Right atrium auricular region (tissue), 2 donors: Measurements from ENCODE around the gene TRMU. TPM values are rescaled to one million over a fixed set of nuclear protein-coding genes. Genes with fewer than 3 reads are reported as not detected.

Source experiments
- DNase-seq: peaks from one replicate; pipeline ENCODE4 v3.0.0-alpha.2; 2019; ENCODE audit warnings: low spot score
- H3K27ac ChIP-seq, 2 donors: fragments of 200-600 bp; sonication (generic); 1 replicate in 1 of 2; 2 replicates in 1 of 2; pipeline ENCODE4 v1.5.1; 2016 to 2019
- H3K27me3 ChIP-seq, 2 donors: fragments of 200-600 bp; sonication (generic); one replicate each; pipeline versions ENCODE4 v1.5.1 to v1.6.0; 2017 to 2019
- H3K36me3 ChIP-seq: fragments of 200-600 bp; sonication (generic); one replicate; pipeline ENCODE4 v1.5.1; 2016
- H3K4me1 ChIP-seq, 2 donors: fragments of 200-600 bp; sonication (generic); one replicate each; pipeline versions ENCODE4 v1.5.1 to v1.6.0; 2017 to 2019
- H3K4me3 ChIP-seq, 2 donors: fragments of 200-600 bp; sonication (generic); 1 replicate in 1 of 2; 2 replicates in 1 of 2; pipeline ENCODE4 v1.5.1; 2017 to 2019; ENCODE audit warnings: mild to moderate bottlenecking in 1 of 2, moderate library complexity in 1 of 2
- H3K9me3 ChIP-seq, 2 donors: fragments of 200-600 bp; sonication (generic); one replicate each; pipeline ENCODE4 v1.5.1; 2019
- CTCF ChIP-seq, 2 donors: fragments of 200-600 bp; sonication (generic); IDR thresholded peaks; one replicate each; pipeline ENCODE4 v1.5.1; 2019; ENCODE audit warnings: antibody characterized with exemption in 2 of 2
- total RNA-seq, 2 donors: library from RNA; depleted of rRNA; stranded (reverse); fragments of >200 nt; gene quantifications; one replicate each; pipeline ENCODE4 v1.1.0, GENCODE V29; 2016

TRMU gene
- total RNA-seq, 2 donors from 2014 or later, result 22.2 to 22.4 TPM

GRCh38 chr22:46288846-46289243 is 46.7 kb upstream of the TRMU start:
- Histone ChIP-seq H3K27ac (peak overlapping the region; percentile 77 to 84), H3K4me1 (peaks cover 0 to 36% of the 10 kb centered on the region in 2 donors), H3K36me3 (peaks cover 61% of the 10 kb centered on the region), H3K4me3 (no peak overlapping the region), H3K9me3 (no peaks in the 10 kb centered on the region), H3K27me3 (no peaks in the 10 kb centered on the region)
- TF ChIP-seq CTCF (IDR thresholded peaks at IDR 0.05), result no peak
- no peak for DNase-seq

GRCh38 chr22:46289244-46289891 is 46.1 kb upstream of the TRMU start:
- H3K4me3 ChIP-seq, result no peak overlapping the region
- H3K9me3 ChIP-seq, result no peaks in the 10 kb centered on the region
- TF ChIP-seq CTCF (IDR thresholded peaks at IDR 0.05), result no peak
- peak overlapping the region; percentile 77 to 84 for H3K27ac ChIP-seq
- DNase-seq, result no peak
- H3K4me1 ChIP-seq, result peaks cover 0 to 36% of the 10 kb centered on the region in 2 donors
- peaks cover 56% of the 10 kb centered on the region for H3K36me3 ChIP-seq
- H3K27me3 ChIP-seq, result no peaks in the 10 kb centered on the region

- H3K27ac ChIP-seq, result peak overlapping the region; percentile 77 to 84
- H3K36me3 ChIP-seq, result peaks cover 48% of the 10 kb centered on the region
- TF ChIP-seq CTCF (IDR thresholded peaks at IDR 0.05), result no peak
- no peak for DNase-seq
- no peaks in the 10 kb centered on the region for H3K27me3 ChIP-seq
- no peak overlapping the region for H3K4me3 ChIP-seq
- H3K9me3 ChIP-seq, result no peaks in the 10 kb centered on the region
- H3K4me1 ChIP-seq, result peaks cover 0 to 36% of the 10 kb centered on the region in 2 donors
Measured at GRCh38 chr22:46290121-46290842, 45.2 kb upstream of the TRMU start.

GRCh38 chr22:46290843-46291785 is 44.4 kb upstream of the TRMU start:
- Histone ChIP-seq H3K36me3 (peaks cover 40% of the 10 kb centered on the region), H3K4me3 (no peak overlapping the region)
- no peak for TF ChIP-seq CTCF (IDR thresholded peaks at IDR 0.05)

GRCh38 chr22:46292173-46292572 is 43.3 kb upstream of the TRMU start:
- no peaks in the 10 kb centered on the region for H3K9me3 ChIP-seq
- no peak overlapping the region for H3K4me3 ChIP-seq
- TF ChIP-seq CTCF (IDR thresholded peaks at IDR 0.05), result no peak
- peaks cover 0 to 50% of the 10 kb centered on the region in 2 donors for H3K4me1 ChIP-seq
- DNase-seq, result no peak
- H3K27me3 ChIP-seq, result no peaks in the 10 kb centered on the region
- H3K36me3 ChIP-seq, result peaks cover 30% of the 10 kb centered on the region
- peak overlapping the region in 1 of 2 donors; percentile 84 for H3K27ac ChIP-seq

More at GRCh38 chr22:46290843-46291785, 44.4 kb upstream of the TRMU start:
- Histone ChIP-seq H3K27ac (peak overlapping the region; percentile 77 to 84), H3K9me3 (no peaks in the 10 kb centered on the region), H3K27me3 (no peaks in the 10 kb centered on the region), H3K4me1 (peaks cover 0 to 42% of the 10 kb centered on the region in 2 donors)
- DNase-seq, result no peak
